Breast epithelium (tissue), 3 donors: ENCODE results near the gene MCU.

Experiments
- POLR2A ChIP-seq: fragments of 450-650 bp; IDR thresholded peaks from one replicate; pipeline ENCODE4 v1.6.1; 2016; ENCODE audit warnings: antibody characterized with exemption, mild to moderate bottlenecking, moderate library complexity
- POLR2AphosphoS5 ChIP-seq, 3 donors: sonication (generic); formaldehyde crosslinking; IDR thresholded peaks; one replicate each; pipeline ENCODE4 v1.6.1; 2017; ENCODE audit warnings: antibody characterized with exemption in 3 of 3
- TF ChIP-seq, protein P1 (sequence below), 3 donors: fragments of 450-650 bp; IDR thresholded peaks; one replicate each; pipeline ENCODE4 v1.5.1; 2016 to 2017; ENCODE audit warnings: antibody characterized with exemption in 3 of 3, mild to moderate bottlenecking in 3 of 3, moderate library complexity in 3 of 3

GRCh38 chr10:72720814-72721660, 29.1 kb downstream of the MCU start:
- TF ChIP-seq POLR2AphosphoS5 (IDR thresholded peaks at IDR 0.05) (no peak), POLR2A (no peak)
- TF ChIP-seq, protein P1, sequence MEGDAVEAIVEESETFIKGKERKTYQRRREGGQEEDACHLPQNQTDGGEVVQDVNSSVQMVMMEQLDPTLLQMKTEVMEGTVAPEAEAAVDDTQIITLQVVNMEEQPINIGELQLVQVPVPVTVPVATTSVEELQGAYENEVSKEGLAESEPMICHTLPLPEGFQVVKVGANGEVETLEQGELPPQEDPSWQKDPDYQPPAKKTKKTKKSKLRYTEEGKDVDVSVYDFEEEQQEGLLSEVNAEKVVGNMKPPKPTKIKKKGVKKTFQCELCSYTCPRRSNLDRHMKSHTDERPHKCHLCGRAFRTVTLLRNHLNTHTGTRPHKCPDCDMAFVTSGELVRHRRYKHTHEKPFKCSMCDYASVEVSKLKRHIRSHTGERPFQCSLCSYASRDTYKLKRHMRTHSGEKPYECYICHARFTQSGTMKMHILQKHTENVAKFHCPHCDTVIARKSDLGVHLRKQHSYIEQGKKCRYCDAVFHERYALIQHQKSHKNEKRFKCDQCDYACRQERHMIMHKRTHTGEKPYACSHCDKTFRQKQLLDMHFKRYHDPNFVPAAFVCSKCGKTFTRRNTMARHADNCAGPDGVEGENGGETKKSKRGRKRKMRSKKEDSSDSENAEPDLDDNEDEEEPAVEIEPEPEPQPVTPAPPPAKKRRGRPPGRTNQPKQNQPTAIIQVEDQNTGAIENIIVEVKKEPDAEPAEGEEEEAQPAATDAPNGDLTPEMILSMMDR (IDR thresholded peaks at IDR 0.05) = no peak
